ENCODE data around the gene AHCY.

- TF ChIP-seq CTCF (IDR thresholded peaks at IDR 0.05; ENCODE audit: low read depth, low read length), result no peak
- TF ChIP-seq EZH2phosphoT487 (IDR thresholded peaks at IDR 0.05; ENCODE audit: low read depth), result no peak
These were observed 12.7 kb downstream of the AHCY start for GRCh38 chr20:34290471-34290870.
